Keratinocyte (primary cell): ENCODE data around the gene DGKQ. TPM values are rescaled to one million over a fixed set of nuclear protein-coding genes. Genes with fewer than 3 reads are reported as not detected.

Experiments
- DNase-seq: peaks from one replicate; pipeline ENCODE4 v3.0.0-alpha.2; 2011; ENCODE audit warnings: low read depth, missing footprints, low spot score
- FAIRE-seq: peaks from 2 replicates; lab custom pipeline; 2011; peaks lifted over from hg19 to GRCh38; lab: Jason Lieb, UNC
- H2AFZ ChIP-seq: 2 replicates; pipeline ENCODE4 v1.6.0; 2012; ENCODE audit warnings: low read length, control low read depth, inconsistent platforms; ENCODE audit not compliant: control insufficient read depth
- H3K27ac ChIP-seq: 2 replicates; pipeline ENCODE4 v1.5.1; 2011; ENCODE audit warnings: low read length; ENCODE audit not compliant: control insufficient read depth, insufficient read depth
- H3K27me3 ChIP-seq: 3 replicates; pipeline ENCODE4 v1.6.0; 2011; ENCODE audit warnings: low read length; ENCODE audit not compliant: control insufficient read depth, insufficient read depth; ENCODE audit errors: extremely low read depth
- H3K36me3 ChIP-seq, 2 experiments: 2 replicates in 1 of 2; 3 replicates in 1 of 2; pipeline ENCODE4 v1.5.1; 2011; ENCODE audit warnings: low read length in 2 of 2, mild to moderate bottlenecking in 1 of 2; ENCODE audit not compliant: control insufficient read depth in 2 of 2, insufficient read depth in 2 of 2; ENCODE audit errors: extremely low read depth in 1 of 2
- H3K4me1 ChIP-seq: 3 replicates; pipeline ENCODE4 v1.5.1; 2011; ENCODE audit warnings: low read length; ENCODE audit not compliant: control insufficient read depth, insufficient read depth; ENCODE audit errors: extremely low read depth
- H3K4me2 ChIP-seq: 3 replicates; pipeline ENCODE4 v1.6.0; 2011; ENCODE audit warnings: low read depth, low read length; ENCODE audit not compliant: control insufficient read depth, insufficient read depth; ENCODE audit errors: extremely low read depth
- H3K4me3 ChIP-seq, 3 experiments: fragments of 200-600 bp in 1 of 3; sonication (generic) in 1 of 3; 2 replicates in 2 of 3; 3 replicates in 1 of 3; pipeline ENCODE4 v1.5.1; 2011 to 2016; ENCODE audit warnings: low read length in 3 of 3, mild to moderate bottlenecking in 3 of 3, control low read depth in 2 of 3, inconsistent platforms in 1 of 3, low read depth in 1 of 3, mixed read lengths in 1 of 3, mixed run types in 1 of 3, moderate library complexity in 1 of 3; ENCODE audit not compliant: control insufficient read depth in 2 of 3, insufficient read depth in 2 of 3; ENCODE audit errors: extremely low read depth in 1 of 3
- H3K79me2 ChIP-seq: 2 replicates; pipeline ENCODE4 v1.6.0; 2012; ENCODE audit warnings: low read length; ENCODE audit not compliant: control insufficient read depth, insufficient read depth
- H3K9ac ChIP-seq: 3 replicates; pipeline ENCODE4 v1.6.0; 2011; ENCODE audit warnings: low read length; ENCODE audit not compliant: control insufficient read depth, insufficient read depth; ENCODE audit errors: extremely low read depth
- H3K9me1 ChIP-seq: 3 replicates; pipeline ENCODE4 v1.6.0; 2011; ENCODE audit warnings: low read length; ENCODE audit not compliant: control insufficient read depth, insufficient read depth; ENCODE audit errors: extremely low read depth
- H3K9me3 ChIP-seq: 2 replicates; pipeline ENCODE4 v1.5.1; 2012; ENCODE audit warnings: low read depth, low read length; ENCODE audit not compliant: control insufficient read depth
- H4K20me1 ChIP-seq: 3 replicates; pipeline ENCODE4 v1.6.0; 2011; ENCODE audit warnings: low read length; ENCODE audit not compliant: control insufficient read depth, insufficient read depth; ENCODE audit errors: extremely low read depth
- EZH2 ChIP-seq: IDR thresholded peaks from one replicate; pipeline ENCODE4 v1.6.1; 2012; ENCODE audit warnings: inconsistent platforms, mild to moderate bottlenecking, low read length, moderate library complexity
- dilution Hi-C: fragments of 300-500 bp; cut with MboI; formaldehyde crosslinking; loops from one replicate; pipeline ENCODE4 v1.7.0; 2020; ENCODE audit warnings: low sequenced_read_pairs; ENCODE audit not compliant: extremely low pct_ligation_motif_present
- polyA plus RNA-seq, 5 experiments: library from polyadenylated mRNA; depleted of rRNA in 3 of 5; stranded (reverse) in 3 of 5; stranded (forward) in 1 of 5; unstranded in 1 of 5; fragments of >200 nt; gene quantifications; 1 replicate in 1 of 5; 2 replicates in 3 of 5; 3 replicates in 1 of 5; pipeline versions ENCODE4 v1.2.1 to v1.2.3, GENCODE V29; 2011 to 2012; ENCODE audit warnings: missing spikeins in 2 of 5, low read depth in 1 of 5, low replicate concordance in 1 of 5
- TF ChIP-seq, protein P1 (sequence below), 3 experiments: IDR thresholded peaks in 1 of 3; conservative IDR thresholded peaks in 1 of 3; optimal IDR thresholded peaks in 1 of 3; 2 replicates in 2 of 3; 3 replicates in 1 of 3; pipeline versions ENCODE3 to v1.5.1; 2011; ENCODE audit warnings: low read length in 3 of 3, mild to moderate bottlenecking in 3 of 3, moderate library complexity in 2 of 3, control low read depth in 1 of 3, inconsistent platforms in 1 of 3; ENCODE audit not compliant: insufficient read depth in 2 of 3; ENCODE audit errors: extremely low read depth in 1 of 3

The DGKQ gene
- polyA plus RNA-seq, 1 donor (not counting 4 experiments of a cell fraction or from before 2014, with no cell fraction given): 5.3 TPM

DNA sequence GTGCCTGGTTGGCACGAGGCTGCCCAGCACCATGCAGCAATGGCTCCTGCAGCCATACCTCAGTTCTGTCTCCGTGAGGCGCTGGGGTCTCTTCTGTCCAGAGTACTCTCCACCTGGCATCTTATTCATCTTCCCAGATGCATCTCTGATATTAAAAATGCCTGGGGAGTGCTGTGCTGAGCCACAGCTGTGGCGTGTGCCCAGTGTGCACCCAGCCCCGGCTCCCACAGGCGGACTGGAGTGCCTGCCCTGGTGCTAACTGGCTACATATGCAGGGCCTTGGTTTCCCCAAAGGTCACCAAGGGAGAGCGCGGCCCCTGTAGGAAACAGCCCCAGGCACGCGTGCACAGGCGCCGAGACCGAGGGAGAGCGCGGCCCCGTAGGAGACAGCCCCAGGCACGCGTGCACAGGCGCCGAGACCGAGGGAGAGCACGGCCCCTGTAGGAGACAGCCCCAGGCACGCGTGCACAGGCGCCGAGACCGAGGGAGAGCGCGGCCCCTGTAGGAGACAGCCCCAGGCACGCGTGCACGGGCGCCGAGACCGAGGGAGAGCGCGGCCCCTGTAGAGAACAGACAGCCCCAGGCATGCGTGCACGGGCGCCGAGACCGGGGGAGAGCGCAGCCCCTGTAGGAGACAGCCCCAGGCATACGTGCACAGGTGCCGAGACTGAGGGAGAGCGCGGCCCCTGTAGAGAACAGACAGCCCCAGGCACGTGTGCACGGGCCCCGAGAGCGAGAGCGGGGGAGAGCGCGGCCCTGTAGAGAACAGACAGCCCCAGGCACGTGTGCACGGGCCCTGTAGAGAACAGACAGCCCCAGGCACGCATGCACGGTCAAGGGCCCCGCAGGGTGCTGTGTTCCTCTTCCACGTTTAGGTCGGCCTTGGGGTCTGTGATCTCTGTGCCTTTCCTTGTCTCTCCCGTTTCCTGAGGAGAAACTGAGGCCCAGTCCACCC, 26.6 kb downstream of the DGKQ start:
- no peak overlapping the region for H3K27ac ChIP-seq
- no peaks in the 10 kb centered on the region for H3K9me3 ChIP-seq
- no peak overlapping the region for H3K9ac ChIP-seq
- H3K4me1 ChIP-seq: no peaks in the 10 kb centered on the region
- TF ChIP-seq EZH2: no peak
- TF ChIP-seq, protein P1, sequence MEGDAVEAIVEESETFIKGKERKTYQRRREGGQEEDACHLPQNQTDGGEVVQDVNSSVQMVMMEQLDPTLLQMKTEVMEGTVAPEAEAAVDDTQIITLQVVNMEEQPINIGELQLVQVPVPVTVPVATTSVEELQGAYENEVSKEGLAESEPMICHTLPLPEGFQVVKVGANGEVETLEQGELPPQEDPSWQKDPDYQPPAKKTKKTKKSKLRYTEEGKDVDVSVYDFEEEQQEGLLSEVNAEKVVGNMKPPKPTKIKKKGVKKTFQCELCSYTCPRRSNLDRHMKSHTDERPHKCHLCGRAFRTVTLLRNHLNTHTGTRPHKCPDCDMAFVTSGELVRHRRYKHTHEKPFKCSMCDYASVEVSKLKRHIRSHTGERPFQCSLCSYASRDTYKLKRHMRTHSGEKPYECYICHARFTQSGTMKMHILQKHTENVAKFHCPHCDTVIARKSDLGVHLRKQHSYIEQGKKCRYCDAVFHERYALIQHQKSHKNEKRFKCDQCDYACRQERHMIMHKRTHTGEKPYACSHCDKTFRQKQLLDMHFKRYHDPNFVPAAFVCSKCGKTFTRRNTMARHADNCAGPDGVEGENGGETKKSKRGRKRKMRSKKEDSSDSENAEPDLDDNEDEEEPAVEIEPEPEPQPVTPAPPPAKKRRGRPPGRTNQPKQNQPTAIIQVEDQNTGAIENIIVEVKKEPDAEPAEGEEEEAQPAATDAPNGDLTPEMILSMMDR (optimal IDR thresholded peaks at IDR 0.05 in 1 of 3, IDR thresholded peaks at IDR 0.05 in 1 of 3, conservative IDR thresholded peaks at IDR 0.05 in 1 of 3; ENCODE audit: extremely low read depth in 1 of 3, insufficient read depth in 2 of 3, low read length in 3 of 3): no peak
- no peaks in the 10 kb centered on the region for H4K20me1 ChIP-seq
- no peaks in the 10 kb centered on the region for H3K36me3 ChIP-seq
- FAIRE-seq (no peak), DNase-seq (no peak)
- H3K79me2 ChIP-seq: no peaks in the 10 kb centered on the region
- no peak overlapping the region for H3K4me3 ChIP-seq
- no peak overlapping the region for H2AFZ ChIP-seq
- H3K9me1 ChIP-seq: no peaks in the 10 kb centered on the region
- dilution Hi-C loops: no loop called here
- no peaks in the 10 kb centered on the region for H3K27me3 ChIP-seq
- no peak overlapping the region for H3K4me2 ChIP-seq

DNA sequence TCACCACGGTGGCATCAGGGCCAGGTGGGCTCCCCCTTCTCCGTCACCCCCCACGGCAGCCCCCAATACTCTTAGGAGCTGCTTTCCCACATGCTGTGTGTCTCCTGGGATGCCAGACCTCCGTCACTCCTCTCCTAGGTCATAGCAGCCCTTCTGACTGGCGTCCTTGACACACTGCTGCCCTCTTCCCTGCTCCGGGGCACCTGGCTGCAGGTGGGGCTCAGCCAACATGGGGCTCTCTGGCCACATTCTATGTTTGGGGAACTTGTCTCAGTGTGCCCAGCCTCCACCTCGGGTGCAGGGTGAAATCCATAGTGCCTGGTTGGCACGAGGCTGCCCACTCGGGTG, 27.3 kb downstream of the DGKQ start:
- dilution Hi-C loops: no loop called here
- FAIRE-seq: no peak
- no peak overlapping the region for H3K9ac ChIP-seq

More for the DNA sequence above, 27.3 kb downstream of the DGKQ start:
- TF ChIP-seq, protein P1 (optimal IDR thresholded peaks at IDR 0.05 in 1 of 3, IDR thresholded peaks at IDR 0.05 in 1 of 3, conservative IDR thresholded peaks at IDR 0.05 in 1 of 3; ENCODE audit: extremely low read depth in 1 of 3, insufficient read depth in 2 of 3, low read length in 3 of 3): no peak
- no peak for TF ChIP-seq EZH2
- no peaks in the 10 kb centered on the region for H3K36me3 ChIP-seq
- H3K79me2 ChIP-seq: no peaks in the 10 kb centered on the region
- no peak for DNase-seq
- no peaks in the 10 kb centered on the region for H3K9me1 ChIP-seq
- no peaks in the 10 kb centered on the region for H3K9me3 ChIP-seq
- no peaks in the 10 kb centered on the region for H3K27me3 ChIP-seq
- H4K20me1 ChIP-seq: no peaks in the 10 kb centered on the region
- H2AFZ ChIP-seq: no peak overlapping the region
- no peak overlapping the region for H3K4me2 ChIP-seq
- no peak overlapping the region for H3K4me3 ChIP-seq
- H3K4me1 ChIP-seq: no peaks in the 10 kb centered on the region
- no peak overlapping the region for H3K27ac ChIP-seq
